Globus pallidus (tissue), 1 donor: Measurements from ENCODE around the gene ZCCHC14.
"Not testable (repeated sequence)": the region's sequence is repeated elsewhere in the genome, so short reads cannot be mapped to it uniquely, and the experiment has no call there.

Experiments
- DNase-seq: peaks from one replicate; pipeline ENCODE4 v3.0.0-alpha.2; 2015; ENCODE audit warnings: low spot score

Gene ZCCHC14

DNA sequence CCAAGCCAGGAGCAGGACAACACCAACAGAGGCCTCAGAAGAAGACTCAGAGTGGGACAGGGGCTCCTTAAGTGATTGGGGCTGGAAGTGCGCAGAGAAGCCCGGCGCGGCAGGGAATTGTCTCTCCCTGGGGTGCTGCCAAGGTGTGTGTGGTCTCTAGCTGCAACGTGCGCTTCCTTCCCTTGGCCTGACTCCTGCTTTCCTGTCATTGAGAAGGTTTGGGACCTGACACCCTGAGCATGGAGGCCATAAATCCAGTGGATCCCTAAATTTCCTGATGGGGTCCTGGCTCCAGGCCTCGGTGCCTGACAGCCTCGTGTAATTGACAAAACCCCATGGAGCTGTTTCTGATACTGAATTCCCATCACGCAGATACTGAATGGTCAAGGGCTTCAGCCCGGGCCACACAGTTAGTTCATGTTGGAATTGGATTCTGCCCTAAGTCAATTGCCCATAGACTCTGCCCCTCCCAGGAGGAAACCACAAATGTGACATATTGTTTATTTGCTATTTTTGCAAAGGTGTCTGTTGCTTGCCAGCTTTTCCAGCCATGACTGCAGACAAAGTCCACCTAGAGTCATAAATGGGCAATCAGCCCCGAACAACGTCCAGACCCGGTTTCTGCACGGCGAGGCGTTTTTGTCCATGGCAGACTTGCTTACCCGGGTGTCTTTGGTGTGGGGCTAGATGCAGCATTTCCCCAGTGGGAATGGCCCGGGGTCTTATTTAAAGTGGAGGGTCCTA is 4.4 kb upstream of the ZCCHC14 start:
- not testable (repeated sequence) for DNase-seq

DNA sequence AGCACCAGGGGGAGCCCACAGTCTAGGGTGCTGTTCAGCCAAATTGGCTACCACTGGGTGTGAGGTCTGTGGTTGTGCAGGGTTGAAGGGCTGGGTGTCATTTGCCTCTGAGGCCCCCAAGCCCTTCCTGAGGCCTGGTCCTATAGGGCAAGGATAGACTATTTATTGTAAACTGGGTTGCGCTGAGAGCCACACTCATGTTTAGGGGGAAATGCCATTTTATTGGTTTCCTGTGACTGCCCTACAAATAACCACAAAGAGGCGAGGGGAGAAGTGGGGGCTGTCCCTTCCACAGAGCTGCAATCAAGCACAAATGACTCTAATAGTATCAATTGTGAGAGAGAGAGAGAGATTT is 3.6 kb upstream of the ZCCHC14 start:
- DNase-seq, result no peak

DNA sequence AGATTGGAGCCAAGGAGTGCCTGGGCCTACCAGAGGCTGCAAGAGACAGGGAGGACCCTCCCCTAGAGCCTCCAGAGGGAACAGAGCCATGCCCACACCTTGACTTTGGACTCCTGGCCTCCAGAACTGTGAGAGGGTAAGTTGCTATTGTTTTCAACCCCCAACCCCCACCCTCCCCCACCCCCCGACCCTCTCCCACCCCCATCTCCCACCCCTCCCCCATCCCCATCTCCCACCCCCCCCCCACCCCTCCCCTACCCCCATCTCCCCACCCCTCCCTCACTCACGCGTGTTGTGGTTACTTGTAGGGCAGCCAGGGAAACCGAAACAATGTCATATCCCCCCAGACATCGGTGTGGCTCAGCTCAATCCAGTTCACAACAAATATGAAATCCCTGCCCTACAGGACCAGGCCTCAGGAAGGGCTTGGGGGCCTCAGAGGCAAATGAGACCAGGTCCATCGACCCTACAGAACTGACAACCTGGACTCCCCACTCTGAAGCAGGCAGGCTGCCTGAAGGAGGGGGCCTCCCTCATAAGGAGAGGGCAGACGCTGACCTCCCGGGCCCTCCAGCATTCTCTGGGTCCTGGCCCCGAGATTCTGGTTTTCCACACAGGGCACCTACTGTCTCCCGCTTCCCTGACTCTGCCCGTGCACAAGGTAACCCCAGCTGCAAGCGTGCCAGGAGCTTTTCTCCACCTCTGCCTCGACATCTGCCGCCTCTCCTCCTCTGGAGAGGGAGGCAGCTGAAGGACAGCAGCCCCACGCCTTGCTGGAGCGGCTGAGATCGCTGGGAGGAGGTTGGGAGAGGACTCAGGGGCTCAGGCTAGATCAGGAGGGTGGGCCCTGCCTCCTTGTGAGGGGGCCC is 3.0 kb upstream of the ZCCHC14 start:
- no peak for DNase-seq

DNA sequence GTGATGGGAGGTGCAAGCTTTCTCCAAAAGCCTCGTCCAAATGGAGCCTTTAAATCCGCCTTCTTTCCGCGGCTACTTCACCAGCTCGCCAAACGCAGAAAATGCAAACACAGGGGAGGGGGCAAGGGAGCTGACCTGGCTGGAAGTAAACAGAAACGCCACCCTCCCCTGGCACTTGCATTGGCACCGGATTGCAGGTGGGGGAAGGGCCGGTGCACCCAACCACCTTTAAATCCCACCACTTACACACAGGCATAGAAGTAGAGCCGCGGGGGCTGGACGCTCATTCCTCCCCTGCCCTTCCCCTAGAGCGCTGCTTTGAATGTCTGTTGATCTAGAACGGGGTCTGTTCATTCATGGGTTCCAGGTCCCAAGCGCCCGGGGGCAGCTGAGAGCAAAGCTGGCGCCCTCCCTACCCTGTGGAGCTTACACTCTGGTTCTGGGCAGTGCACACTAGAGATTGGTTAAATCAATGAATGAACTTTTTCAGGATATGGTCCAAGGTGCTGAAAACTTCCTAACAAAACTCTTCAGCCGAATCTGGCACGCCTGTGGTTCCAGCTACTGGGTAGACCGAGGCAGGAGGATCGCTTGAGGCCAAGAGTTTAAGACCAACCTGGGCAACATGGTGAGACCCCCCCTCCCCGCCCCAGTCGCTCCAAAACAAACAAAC is 920 bp upstream of the ZCCHC14 start:
- DNase-seq, result no peak

DNA sequence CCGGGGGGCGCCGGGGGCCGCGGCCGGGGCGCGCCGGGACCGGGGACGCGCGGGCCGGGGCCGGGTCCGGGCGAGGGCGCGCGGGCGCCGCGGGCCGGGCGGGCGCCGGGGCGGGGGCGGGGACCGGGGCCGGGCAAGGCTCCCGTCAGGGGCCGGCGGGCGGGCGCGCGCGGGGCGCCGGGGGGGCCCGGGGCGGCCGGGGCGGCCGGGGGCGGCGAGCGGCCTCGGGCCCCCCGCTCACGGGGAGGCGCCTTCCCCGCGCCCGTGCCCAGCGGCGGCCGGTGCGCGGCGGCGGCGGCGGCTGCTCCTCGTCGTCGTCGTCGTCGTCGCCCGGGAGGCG is 563 bp downstream of the ZCCHC14 start:
- no peak for DNase-seq

DNA sequence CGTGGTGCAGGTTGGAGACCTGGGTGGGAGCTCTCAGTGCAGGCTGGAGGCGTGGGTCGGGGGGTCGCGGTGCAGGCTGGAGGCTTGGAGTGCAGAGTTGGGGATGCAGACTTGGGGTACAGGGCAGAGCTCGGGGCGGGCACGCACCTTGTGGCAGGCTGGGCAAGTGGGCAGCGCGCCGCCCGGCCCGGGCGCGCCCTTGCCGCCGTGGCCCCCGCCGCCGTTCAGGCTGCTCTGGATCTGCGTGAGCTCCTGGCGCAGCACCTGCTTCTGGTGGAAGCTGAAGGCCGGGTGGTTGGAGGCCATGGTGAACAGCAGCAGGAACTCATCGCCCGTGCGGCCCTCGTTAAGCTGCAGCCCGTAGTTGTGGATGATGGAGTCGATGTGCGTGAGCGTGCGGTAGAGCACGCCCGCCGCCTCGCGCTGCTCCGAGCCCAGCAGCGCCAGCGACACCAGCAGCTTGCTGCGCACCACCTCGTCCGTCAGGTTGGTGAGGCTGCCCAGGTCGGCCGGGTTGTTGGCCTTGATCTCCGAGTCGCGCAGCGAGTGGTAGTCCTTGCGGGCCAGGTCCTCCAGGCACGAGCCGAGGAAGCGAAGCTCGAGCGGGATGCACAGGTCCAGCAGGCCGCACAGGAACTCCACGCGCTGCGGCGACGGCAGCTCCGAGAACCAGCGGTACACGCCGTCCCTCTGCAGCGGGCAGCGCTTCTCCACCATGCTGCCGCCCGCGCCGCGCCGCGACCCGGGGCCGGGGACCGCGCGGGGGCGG is 1.1 kb downstream of the ZCCHC14 start:
- DNase-seq, result no peak

DNA sequence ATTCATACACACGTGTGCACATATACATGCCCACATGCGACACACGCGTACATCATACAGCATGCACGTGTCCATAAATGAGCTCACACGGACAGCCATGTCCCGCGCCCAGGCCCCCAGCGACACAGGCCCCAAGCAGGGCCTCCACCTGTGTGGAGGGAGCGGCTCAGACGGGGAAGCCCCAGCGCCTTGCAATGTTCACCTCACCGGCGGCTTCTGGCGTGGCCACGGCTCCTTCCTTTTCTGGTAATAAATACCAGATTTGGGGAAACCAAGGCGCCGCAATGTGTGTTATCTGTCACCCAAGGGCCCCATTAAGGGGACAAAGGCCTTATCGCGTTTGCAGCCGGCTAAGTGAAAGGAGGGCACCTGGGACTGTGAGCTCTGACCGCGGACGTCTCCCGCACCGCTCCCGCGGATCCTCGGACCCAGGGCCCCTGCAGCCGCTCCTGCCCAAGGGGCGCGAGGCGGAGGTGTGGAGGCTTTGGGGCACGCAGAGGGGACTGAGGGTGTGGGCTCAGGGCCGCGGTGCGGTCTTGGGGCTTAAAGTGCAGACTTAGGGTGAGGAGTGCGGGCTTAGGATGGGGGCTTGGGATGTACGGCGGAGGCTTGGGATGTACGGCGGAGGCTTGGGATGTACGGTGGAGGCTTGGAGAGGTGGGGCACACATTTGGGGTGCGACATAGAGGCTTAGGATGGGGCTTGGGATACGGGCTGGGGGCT is 1.9 kb downstream of the ZCCHC14 start:
- DNase-seq, result not testable (repeated sequence)

DNA sequence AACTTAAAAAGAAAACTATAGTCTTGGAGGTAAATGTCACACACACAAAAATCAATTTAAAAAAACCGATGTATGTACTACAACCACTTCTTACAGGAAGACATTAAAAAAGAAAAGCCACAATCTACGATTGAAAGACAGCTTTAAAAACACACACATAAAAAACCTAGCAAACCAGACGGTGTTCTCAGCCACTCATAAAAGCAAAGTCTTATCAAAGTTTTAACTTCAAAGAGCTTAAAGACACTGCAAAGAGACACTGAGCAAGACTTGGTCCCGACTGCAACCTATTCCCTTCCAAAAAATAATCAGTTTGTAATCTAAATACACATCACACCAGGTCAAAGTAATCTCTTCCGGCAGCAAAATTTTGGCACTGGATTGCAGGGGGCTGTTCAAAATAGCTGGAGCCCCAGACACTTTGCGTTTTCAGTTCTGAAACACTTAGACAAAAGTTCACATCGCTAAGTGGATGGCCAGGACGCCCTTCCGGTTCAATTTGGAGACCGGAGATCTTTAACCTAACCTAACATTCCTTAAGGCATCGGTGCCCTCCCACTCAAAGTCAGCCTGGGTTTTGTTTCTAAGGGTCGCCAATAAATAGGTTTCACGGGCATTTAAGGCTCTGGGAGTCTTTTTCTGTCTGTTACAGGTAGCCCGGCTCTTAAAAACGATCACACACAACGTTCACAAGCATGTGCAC is 2.6 kb downstream of the ZCCHC14 start:
- DNase-seq, result no peak

DNA sequence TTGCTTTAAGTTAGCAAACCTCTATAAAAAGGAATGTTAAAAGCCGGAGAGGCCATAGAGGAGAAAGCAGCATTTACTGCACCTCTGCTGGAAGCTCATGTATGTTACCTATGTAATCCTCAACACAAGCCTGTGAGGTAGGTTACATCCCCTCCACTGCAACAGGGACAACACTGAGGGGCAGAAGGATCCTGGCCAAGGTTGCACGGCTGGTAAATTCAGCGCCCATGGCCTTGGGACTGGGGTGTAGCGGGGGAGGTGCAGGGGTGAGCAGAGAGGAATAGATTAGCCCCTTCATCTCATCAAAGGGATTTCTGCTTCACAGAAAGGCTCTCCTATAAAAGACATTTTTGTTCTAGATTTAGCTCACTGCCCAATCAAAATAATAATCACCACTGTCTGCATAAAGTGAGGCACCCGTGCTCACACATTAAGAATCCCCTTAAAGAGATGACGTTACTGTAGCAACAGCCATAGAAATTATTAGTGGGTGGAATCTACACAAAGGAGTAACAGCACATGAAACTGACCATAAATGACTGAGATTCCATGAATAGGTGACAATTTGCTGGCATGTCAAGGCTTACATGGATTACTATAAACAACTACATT is 3.3 kb downstream of the ZCCHC14 start:
- DNase-seq, result no peak

DNA sequence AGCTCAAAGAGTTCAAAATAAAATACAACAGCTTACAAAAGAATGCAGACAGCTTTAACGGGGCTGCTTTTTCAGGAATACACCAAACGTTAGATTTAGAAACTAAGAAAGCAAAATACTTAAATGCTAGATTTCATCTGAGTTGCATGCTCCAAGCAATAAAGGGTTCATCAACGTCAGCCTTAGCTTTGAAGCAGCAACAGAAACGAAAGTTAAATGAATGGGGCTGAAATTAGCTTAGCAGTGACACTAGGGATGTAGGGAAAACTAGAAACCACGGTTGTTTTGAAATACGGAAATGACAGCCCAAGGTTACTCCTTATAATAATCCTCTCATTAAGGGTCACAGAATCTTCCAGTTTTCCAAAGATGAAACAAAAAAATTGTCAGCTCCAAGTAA is 3.9 kb downstream of the ZCCHC14 start:
- DNase-seq, result not testable (repeated sequence)

DNA sequence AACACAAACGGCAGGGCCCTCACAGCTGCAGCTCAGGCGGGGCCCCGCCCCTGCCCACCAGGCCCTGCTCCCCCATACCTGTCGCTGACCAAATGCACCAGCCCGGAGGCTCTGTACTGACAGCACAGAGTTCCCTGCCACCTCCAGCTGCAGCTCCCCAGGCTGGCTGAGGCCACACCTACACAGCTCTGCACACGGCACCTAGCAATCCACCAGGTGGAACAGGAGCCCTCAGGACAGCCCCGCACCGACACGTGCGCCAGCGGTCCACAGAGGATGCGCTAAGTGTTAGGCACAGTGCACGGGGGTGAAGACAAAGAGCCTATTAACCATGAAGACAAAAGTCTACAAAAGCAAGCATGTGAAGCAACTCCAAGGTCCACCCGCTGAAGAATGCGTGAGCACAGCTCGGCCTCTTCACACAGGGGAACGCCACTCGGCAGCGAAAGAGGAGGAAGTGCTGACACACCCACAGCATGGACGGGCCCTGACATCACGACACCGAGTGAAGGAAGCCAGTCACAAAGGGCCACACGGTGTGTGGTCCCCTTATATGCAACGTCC is 5.4 kb downstream of the ZCCHC14 start:
- DNase-seq, result no peak

DNA sequence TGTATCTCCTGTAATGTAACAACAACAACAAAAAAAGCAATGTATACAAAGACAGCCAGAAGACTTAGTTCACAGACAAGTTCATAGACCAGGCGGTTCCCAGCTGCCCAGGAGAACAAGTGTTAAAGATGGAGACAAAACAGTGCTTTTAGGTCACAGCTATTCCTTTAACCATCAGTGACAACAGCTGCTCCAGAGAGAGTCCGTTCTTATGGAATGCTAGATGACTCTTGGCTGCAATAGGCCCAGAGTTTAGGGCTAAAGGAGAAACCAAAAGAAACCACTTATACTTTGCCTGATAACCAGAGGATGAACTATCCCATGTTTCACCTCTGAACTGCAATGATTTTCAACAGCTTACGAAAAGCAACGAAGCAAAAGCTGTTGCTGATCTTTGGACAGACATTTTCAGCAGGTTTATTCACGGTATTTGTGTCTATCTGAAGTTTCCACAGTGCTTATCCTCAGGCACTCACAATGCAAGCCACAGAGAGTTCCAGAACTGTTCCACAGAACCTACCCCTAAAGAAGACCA is 6.0 kb downstream of the ZCCHC14 start:
- no peak for DNase-seq

DNA sequence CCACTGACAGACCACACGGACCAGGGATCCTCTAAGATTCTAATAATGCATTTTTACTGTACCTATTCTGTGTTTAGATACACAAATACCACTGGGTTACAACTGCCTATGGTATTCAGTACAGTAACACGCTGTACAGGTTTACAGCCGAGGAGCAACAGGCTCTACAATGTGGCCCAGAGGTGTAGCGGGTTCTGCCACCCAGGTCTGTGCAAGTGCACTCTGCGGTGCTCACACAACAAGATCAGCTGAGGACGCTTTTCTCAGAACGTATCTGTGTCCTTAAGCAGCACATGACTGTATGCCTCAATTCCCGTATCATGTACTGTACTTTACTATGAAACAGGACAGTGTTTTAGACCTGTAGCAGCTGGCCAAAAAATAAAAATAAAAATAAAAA is 6.5 kb downstream of the ZCCHC14 start:
- DNase-seq, result no peak

DNA sequence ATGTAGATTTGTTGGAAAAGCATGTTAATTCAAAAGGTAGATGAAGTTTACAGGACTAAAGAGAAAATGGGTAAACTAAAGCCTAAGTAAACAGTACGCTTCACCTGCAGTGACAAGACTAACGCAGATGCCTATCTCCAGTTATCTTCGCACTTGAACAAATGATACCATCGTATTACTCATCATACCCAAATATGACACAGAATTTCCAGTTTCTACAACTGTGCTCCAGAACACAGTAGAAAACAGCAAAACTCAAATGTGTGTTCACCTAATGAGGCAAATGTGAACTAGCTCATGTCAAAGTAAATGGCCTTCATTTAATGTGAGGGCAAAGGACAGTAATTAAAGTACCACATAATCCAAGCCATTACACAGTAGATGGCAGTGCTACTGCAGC is 7.0 kb downstream of the ZCCHC14 start:
- DNase-seq, result not testable (repeated sequence)

DNA sequence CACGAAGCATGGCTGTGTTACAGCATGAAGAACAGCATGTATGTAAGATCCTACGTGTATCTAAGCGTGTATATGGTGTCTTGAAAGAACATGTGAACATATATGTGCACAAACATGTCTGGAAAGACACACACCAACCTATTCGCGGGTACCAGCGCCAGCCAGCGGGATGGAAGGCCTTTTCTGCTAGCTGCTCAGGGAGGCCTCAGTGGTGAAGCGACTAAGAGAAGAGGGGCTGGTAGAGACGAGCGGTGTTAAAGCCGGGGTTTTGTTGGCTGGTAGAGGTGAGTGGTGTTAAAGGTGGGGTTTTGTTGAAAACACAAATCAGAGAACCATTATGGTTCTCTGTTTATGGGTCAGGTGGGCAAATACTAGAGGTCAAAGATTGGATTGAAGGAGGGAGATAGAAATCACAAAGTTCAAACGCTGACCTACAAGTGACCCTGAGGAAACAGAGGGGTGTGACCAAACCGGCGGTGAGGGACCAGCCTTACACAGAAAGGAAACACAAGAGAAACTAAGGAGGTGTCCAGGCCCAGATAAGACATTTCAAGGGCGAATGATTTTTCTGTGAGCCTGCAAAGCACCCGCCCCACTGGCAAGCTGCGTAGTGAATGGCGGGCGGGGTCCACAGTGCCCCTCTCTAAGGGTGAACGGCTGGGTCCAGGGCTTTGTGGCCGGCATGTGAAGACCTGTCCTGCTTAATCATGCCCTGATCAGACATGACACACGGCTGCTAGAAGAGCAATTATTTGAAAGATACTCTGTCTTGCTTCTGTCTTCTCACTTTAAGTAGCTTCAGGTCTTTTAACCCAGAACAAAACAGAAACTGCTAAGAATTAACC is 8.1 kb downstream of the ZCCHC14 start:
- no peak for DNase-seq

DNA sequence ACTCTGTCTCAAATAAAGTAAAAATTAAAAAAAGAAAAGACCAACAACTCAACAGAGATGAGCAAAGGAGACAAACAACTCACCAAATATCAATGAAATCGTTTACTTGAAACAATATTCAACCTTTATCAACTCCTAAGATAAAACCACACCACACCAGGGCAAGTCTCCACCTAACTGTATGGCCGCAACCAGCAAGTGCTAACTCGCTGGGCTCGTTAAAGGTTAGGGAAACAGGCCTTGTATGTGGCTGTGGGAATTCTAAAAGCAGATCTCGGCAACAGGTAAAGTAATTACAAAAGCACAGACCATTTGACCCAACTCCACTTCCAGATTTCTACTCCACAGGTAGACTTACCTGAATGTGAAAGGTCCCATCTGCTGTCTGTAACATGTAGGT is 9.3 kb downstream of the ZCCHC14 start:
- DNase-seq, result no peak

DNA sequence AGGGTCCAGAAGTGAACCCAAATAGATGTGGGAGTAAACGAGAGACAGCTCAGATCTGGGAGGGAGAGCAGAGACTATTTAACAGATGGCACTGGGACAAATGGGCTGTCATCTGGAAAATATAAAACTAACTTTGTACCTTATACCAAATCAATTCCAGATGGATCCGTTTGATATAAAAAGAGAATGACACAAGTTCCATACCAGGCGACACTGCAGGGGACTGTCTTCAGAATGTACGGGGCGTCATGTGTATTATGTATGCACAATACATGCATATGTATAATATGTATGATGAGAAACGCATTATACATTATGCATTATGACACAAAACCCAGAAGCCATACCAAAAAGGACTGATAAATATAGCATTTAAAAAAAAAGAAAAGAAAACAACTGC is 10.2 kb downstream of the ZCCHC14 start:
- DNase-seq, result not testable (repeated sequence)

DNA sequence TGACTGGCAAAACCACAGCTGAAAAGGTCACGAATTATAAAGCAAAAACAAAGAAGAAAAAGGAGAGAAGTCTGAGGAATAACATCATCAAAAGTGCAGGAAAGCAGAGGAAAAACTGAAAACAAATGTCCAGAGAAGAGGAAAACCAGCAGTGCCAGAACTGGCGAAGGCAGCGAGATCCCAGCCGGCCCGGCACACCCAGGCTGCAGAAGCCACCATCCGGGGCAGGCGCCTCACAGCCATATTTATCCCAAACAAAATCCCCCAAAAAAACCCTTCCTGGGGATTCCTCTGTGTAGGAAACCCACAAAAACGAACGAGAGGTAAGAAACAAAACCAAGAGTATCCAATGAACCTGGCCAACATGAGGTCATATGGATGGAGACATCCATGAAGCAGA is 10.6 kb downstream of the ZCCHC14 start:
- DNase-seq, result no peak

DNA sequence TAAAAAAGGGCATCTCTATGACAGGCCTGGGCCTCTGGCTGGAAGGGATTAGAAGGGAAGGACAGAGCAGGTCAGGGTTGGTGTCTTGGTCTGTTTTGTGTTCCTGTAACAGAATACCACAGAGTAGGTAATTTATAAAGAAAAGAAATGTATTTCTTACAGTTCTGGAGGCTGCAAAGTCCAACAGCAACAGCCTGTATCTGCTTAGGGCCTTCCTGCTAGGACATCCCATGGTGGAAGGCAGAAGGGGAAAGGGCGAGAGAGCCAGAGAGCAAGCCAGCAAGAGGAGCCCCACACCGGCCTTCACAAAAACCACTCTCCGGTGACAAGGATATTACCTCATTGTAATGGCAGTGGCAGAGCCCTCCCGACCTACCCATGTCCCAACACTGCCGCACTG is 11.1 kb downstream of the ZCCHC14 start:
- not testable (repeated sequence) for DNase-seq
